Subcutaneous abdominal adipose tissue (tissue), 5 donors: ENCODE data around the gene TSPYL2.

ENCODE experiments used
- H3K27ac ChIP-seq: one replicate; pipeline ENCODE4 v1.7.0; 2013; ENCODE audit warnings: low read depth, mild to moderate bottlenecking, inconsistent platforms, low read length, moderate library complexity
- H3K27me3 ChIP-seq, 5 donors: one replicate each; pipeline ENCODE4 v1.7.0; 2013; ENCODE audit warnings: low read length in 5 of 5, inconsistent platforms in 1 of 5; ENCODE audit not compliant: control insufficient read depth in 5 of 5, insufficient read depth in 4 of 5
- H3K36me3 ChIP-seq, 5 donors: one replicate each; pipeline ENCODE4 v1.7.0; 2013; ENCODE audit warnings: low read length in 5 of 5; ENCODE audit not compliant: control insufficient read depth in 5 of 5, insufficient read depth in 5 of 5
- H3K4me1 ChIP-seq, 5 donors: one replicate each; pipeline ENCODE4 v1.7.0; 2013; ENCODE audit warnings: low read length in 5 of 5, mild to moderate bottlenecking in 3 of 5, moderate library complexity in 1 of 5; ENCODE audit not compliant: control insufficient read depth in 5 of 5, insufficient read depth in 5 of 5
- H3K4me3 ChIP-seq, 5 donors: one replicate each; pipeline ENCODE4 v1.7.0; 2013; ENCODE audit warnings: low read length in 5 of 5, low read depth in 1 of 5
- H3K9ac ChIP-seq, 5 donors: one replicate each; pipeline ENCODE4 v1.7.0; 2013; ENCODE audit warnings: low read length in 5 of 5, mild to moderate bottlenecking in 4 of 5, moderate library complexity in 3 of 5
- H3K9me3 ChIP-seq, 5 donors: one replicate each; pipeline ENCODE4 v1.7.0; 2013; ENCODE audit warnings: low read length in 5 of 5; ENCODE audit not compliant: control insufficient read depth in 5 of 5
- donor health status: healthy.
- donor health status: healthy.
- donor health status: healthy.
- donor health status: healthy.
- donor health status: healthy.

TSPYL2 gene

DNA sequence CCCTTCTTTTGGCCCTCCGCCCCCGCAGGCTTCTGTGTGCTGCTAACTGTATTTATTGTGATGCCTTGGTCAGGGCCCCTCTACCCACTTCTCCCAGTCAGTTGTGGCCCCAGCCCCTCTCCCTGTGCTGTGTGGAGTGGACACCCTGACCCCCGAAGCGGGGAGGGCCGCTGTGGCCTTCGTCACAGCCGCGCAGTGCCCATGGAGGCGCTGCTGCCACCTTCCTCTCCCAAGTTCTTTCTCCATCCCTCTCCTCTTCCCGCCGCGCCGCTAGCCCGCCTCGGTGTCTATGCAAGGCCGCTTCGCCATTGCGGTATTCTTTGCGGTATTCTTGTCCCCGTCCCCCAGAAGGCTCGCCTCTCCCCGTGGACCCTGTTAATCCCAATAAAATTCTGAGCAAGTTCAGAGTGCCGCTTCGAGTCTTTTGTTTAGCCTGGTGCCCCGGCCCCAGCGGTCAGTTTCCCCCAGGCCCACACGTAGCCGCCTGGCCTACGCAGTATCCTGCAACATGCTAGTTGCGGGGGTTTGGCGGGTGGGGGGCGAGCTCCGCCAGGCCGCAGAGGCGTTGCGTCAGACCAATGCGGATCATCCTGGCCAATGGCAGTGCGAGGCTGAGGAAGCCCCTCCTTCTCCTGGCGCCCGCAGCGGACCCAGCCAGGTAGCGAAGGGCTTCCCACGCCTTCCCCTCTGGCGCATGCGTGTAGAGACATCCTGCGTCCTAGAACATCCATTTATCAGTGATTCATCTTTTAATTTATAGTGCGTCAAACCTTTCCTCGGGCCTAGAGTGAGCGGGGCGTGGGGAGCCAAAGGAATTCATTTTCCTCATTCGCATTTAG is 6.2 kb downstream of the TSPYL2 start:
- Histone ChIP-seq H3K9me3 (no peaks in the 10 kb centered on the region), H3K36me3 (peaks cover 0 to 22% (median 10%) of the 10 kb centered on the region in 5 donors), H3K27ac (peak overlapping the region; percentile 63), H3K9ac (peak overlapping the region in 2 of 5 donors; percentile 51 to 62), H3K4me1 (peaks cover 2 to 16% (median 12%) of the 10 kb centered on the region in 5 donors), H3K27me3 (peaks cover 0 to 14% (median 8%) of the 10 kb centered on the region in 5 donors), H3K4me3 (peak overlapping the region; percentile 43 to 58 (median 45))

DNA sequence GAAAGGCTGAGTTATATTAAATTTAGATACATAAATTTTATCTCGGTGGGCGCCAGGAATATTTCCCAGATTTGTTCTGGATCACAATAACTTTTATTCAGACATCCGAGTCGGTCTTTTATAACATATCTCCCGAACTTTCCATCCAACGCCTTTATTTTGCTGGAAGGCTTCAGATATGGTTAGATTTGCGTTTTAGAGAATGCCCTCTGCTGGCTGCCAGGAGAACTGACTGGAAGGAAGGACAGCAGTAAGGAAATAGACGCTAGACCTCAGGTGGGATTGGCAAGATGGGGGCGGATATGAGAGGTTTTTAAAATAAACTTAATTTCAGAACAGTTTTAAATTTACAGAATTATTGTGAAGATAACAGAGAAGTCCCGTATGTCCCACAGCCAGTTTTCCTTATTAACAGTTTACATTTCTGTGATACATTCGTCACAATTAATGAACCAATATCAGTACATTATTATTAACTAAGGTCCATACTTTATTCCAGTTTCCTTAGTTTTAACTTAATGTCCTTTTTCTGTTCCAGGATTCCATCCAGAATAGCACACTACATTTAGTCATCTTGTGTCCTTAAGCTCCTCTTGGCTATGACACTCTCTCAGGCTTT is 7.2 kb downstream of the TSPYL2 start:
- Histone ChIP-seq H3K4me3 (peak overlapping the region; percentile 43 to 58 (median 45)), H3K27me3 (peaks cover 0 to 18% (median 9%) of the 10 kb centered on the region in 5 donors), H3K4me1 (peaks cover 3 to 13% (median 9%) of the 10 kb centered on the region in 5 donors), H3K9me3 (no peaks in the 10 kb centered on the region), H3K9ac (peak overlapping the region in 2 of 5 donors; percentile 51 to 62), H3K27ac (peak overlapping the region; percentile 63), H3K36me3 (peaks cover 0 to 20% (median 10%) of the 10 kb centered on the region in 5 donors)

DNA sequence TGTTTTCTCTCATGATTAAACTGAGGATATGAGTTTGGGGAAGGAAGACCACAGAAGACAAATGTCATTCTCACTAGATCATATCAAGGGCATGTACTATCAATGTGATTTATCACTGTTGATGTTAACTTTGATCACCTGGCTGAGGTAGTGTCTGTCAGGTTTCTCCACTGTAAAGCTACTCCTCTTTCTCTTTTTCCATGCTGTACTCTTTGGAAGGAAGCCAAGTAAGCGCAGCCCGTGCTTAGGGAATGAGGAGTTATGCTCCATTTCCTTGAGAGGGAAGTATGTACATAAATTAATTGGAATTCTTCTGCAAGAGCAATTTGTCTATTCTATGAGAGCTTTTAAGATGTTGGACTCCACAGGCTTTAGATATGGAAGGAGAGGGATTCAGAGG is 7.8 kb downstream of the TSPYL2 start:
- H3K9me3 ChIP-seq, result no peaks in the 10 kb centered on the region
- no peak overlapping the region for H3K9ac ChIP-seq
- H3K36me3 ChIP-seq, result peaks cover 0 to 16% (median 10%) of the 10 kb centered on the region in 5 donors
- no peak overlapping the region for H3K4me3 ChIP-seq
- no peak overlapping the region for H3K27ac ChIP-seq
- peaks cover 4 to 19% (median 14%) of the 10 kb centered on the region in 5 donors for H3K4me1 ChIP-seq
- H3K27me3 ChIP-seq, result peaks cover 0 to 14% (median 6%) of the 10 kb centered on the region in 5 donors

DNA sequence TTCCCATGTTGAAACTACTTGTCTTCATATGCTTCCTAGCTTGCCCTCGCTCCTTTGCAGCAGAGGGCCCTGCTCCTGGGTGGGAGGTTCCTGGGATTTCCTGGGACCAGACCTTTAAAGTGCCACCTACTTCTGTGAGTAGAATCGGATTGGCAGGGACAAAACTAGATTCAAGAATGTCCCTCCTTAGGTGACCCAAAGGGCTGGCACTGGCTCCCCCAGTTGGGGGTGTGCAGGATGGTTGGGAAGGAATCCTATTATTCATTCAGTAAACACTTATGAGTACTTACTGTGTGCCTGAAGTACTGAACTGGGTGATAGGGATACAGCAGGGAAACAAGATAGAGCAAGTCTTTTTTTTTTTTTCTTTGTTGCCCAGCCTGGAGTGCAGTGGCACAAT is 9.2 kb downstream of the TSPYL2 start:
- no peaks in the 10 kb centered on the region for H3K9me3 ChIP-seq
- H3K4me1 ChIP-seq, result peaks cover 4 to 21% (median 15%) of the 10 kb centered on the region in 5 donors
- H3K36me3 ChIP-seq, result peaks cover 0 to 4% (median 0%) of the 10 kb centered on the region in 5 donors
- H3K9ac ChIP-seq, result no peak overlapping the region
- H3K27me3 ChIP-seq, result peaks cover 0 to 14% (median 10%) of the 10 kb centered on the region in 5 donors
- H3K4me3 ChIP-seq, result no peak overlapping the region
- no peak overlapping the region for H3K27ac ChIP-seq

DNA sequence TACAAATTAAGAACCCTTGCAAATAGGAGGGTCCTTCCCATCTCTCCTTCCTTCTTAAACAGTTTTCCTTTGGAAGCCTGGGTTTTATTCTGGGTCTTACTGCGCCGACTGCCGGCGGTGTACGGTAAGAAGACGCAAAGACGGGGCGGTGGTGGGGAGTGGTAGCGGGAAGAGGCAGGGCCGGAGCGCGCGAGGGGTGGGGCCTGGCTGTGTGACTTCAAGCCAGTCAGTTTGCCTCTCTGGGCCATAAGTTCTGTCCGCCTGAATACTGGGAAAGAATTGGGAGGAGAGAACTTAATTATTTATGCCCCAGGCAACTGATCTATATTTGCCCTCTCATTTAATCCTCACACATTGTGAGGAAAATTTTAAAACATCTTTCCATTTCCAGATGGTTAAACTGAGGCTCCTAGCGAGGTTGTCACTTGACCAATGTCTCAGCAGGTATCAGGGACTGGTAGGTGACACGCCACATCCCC is 11.0 kb downstream of the TSPYL2 start:
- Histone ChIP-seq H3K9ac (peak overlapping the region in 4 of 5 donors; percentile 26 to 67 (median 46)), H3K9me3 (no peaks in the 10 kb centered on the region), H3K27me3 (peaks cover 0 to 11% (median 3%) of the 10 kb centered on the region in 5 donors), H3K4me3 (peak overlapping the region; percentile 51 to 74 (median 71)), H3K36me3 (no peaks in the 10 kb centered on the region), H3K27ac (peak overlapping the region; percentile 78), H3K4me1 (peaks cover 4 to 19% (median 12%) of the 10 kb centered on the region in 5 donors)

DNA sequence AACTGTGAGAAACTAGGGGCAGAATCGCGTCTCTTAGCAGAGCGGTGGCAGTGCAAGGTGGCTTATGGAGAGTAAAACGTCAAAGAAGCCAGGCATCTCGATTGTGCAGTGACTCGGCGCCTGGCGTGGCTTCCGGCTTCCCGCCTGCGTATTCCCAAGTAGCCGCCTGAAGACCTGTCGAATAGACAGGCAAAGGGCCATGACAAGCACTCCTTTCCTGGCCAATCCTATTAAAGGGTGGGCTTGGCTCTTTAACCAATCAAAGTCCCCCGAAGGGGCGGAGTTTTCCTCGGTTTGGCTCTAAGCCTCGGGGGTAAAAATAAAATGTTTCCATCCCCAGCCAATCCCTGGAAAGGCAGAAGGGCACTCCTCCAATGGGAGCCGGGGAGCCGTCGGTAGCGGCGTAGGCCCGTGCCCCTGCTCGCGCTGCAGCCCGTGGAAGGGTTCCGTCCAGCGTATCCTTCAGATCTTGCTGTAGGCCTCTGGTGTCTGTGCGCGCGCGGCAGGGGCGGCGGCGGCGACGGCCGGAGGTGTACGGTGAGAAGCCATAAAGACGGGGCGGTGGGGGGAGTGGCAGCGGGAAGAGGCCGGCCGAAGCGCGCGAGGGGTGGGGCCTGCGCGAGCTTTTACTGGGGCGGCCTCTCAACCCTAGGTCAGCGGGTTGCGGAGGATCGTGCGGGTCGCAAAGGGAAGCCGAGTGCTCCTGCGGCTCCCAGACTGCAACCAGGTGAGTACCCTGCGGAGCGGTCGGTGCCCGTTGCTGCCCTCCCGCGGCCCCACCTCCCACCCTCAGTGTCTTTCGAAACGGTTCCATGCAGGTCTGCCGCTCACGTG is 11.8 kb downstream of the TSPYL2 start, which contains the start of gene KANTR:
TSS of gene KANTR (plus strand) at position 395 of the 834 bp plus-strand sequence. CDS start 30,131 bp downstream, outside the sequence.
- peaks cover 2 to 16% (median 9%) of the 10 kb centered on the region in 5 donors for H3K4me1 ChIP-seq
- H3K9me3 ChIP-seq, result no peaks in the 10 kb centered on the region
- H3K36me3 ChIP-seq, result no peaks in the 10 kb centered on the region
- peaks cover 0 to 10% (median 3%) of the 10 kb centered on the region in 5 donors for H3K27me3 ChIP-seq
- H3K27ac ChIP-seq, result peak within 1 kb of the TSS; percentile 78
- peak within 1 kb of the TSS; percentile 71 to 83 (median 75) for H3K4me3 ChIP-seq
- H3K9ac ChIP-seq, result peak within 1 kb of the TSS; percentile 25 to 70 (median 67)

DNA sequence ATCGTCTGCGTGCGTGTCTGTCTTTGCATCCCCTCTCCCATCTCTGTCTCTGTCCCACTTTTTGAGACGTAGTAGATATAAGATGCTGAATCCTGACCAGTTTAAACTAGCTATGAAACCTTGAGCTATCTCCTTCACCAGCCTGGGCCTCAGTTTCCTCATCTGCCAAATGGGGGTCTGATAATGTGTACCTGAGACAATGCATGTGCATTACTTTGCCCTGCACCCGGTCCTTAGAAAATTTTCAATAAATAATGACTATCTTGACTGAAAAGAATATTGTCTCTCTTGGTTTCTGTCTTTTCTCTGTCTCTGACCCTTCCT is 12.4 kb downstream of the TSPYL2 start:
- peak overlapping the region; percentile 71 to 83 (median 75) for H3K4me3 ChIP-seq
- H3K27me3 ChIP-seq, result peaks cover 0 to 10% (median 3%) of the 10 kb centered on the region in 5 donors
- no peaks in the 10 kb centered on the region for H3K9me3 ChIP-seq
- peak overlapping the region; percentile 78 for H3K27ac ChIP-seq
- peaks cover 2 to 16% (median 9%) of the 10 kb centered on the region in 5 donors for H3K4me1 ChIP-seq
- H3K36me3 ChIP-seq, result peaks cover 0 to 3% (median 0%) of the 10 kb centered on the region in 5 donors
- H3K9ac ChIP-seq, result peak overlapping the region; percentile 3 to 70 (median 62)

DNA sequence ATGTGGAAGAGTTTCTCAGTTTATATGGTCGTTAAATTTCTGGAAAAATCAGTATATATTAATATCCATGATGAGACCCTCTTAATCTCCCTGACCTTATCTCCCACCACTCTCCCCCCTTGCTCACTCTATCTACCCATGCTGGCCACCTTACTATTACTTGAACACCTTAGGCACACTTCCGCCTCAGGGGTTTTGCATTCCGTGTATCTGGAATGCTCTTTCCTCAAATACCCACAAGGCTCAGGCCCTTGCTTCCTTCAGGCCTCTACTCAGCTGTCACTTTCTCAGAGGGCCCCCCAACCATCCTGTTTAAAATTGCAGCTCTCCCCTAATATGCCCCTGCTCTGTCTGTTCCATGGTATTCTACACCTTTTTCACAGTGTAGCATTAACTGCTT is 13.6 kb downstream of the TSPYL2 start:
- H3K9ac ChIP-seq, result no peak overlapping the region
- peaks cover 0 to 4% (median 0%) of the 10 kb centered on the region in 5 donors for H3K36me3 ChIP-seq

DNA sequence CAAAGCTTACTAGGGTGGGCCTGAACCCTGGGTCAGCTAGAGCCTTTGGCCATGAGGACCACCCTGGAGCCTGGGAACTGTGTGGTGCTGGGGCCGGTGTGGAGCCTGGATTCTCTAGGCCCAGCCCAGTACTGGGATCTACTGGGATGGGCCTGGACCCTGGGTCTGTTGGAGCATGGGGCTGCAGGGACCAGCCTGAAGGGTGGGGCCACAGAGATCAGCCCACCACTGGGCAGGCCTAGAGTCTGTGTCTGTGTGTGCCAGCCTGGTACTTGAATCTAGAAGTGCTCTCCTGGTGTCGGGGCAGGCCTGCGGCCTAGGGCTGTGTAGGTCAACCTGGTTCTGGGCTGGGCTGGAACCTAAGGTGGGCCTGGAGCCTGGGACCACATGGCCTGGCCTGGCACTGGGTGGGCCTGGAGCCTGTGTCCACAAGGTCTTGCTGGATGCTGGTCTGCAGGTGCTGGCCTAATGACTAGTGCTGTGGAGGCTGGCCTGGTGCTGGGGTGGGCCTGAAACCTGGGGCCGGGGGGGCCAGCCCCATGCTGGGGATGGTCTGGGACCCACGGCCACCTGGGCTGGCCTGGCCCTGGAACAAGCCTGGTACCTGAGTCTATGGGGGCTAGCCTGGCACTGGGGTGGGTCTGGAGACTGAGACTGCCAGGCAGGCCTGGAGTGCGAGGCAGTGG is 32.8 kb downstream of the TSPYL2 start:
- Histone ChIP-seq H3K27ac (no peak overlapping the region), H3K4me1 (peaks cover 0 to 8% (median 0%) of the 10 kb centered on the region in 5 donors), H3K4me3 (no peak overlapping the region), H3K27me3 (peaks cover 0 to 7% (median 6%) of the 10 kb centered on the region in 5 donors), H3K9ac (no peak overlapping the region), H3K9me3 (no peaks in the 10 kb centered on the region), H3K36me3 (peaks cover 0 to 7% (median 0%) of the 10 kb centered on the region in 5 donors)

More for the DNA sequence above, 13.6 kb downstream of the TSPYL2 start:
- peaks cover 0 to 7% (median 3%) of the 10 kb centered on the region in 5 donors for H3K27me3 ChIP-seq
- H3K4me1 ChIP-seq, result peaks cover 2 to 16% (median 9%) of the 10 kb centered on the region in 5 donors
- H3K9me3 ChIP-seq, result no peaks in the 10 kb centered on the region
- no peak overlapping the region for H3K4me3 ChIP-seq
- H3K27ac ChIP-seq, result no peak overlapping the region
